ENCODE measurements around the gene STK40.

Gene STK40

DNA sequence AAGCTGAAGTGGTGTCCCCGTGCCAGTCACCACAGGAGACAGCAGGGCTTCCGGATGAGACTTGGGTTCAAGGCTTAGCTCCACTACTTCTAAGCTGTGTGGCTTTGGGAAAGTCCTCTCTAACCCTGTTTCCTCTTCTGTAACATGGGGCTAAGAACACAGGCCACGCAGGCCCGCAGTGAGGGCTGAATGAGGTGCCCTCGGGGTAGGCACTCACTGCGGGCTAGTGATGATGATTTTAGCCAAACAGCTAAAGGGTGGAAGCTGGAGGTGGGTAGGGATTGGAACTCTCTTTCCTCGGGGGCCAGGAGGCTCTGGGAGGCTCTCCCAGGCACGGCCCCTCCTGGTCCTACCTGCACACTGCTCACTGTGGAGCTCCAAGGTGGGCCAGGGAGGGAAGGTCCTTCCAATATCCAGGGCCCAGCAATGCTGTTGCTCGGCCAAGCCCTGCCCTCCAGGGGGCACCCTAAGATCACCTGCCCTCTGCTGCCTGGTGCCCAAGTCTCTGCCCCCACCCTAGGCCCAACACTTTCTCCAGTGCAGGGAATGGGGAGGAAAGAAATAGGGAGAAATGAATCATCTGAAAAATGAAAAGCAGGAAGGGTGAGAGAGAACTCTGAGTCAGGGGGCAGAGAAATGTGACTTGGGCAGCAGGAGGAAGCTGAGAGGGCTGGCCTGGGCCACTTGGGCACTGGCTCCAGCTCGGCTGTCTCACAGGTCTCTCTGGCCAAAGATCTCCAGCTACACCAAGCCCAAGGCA, 43.1 kb downstream of the STK40 start:
- DNase-seq: peak in 2 of 4 experiments; percentile 37 to 65

DNA sequence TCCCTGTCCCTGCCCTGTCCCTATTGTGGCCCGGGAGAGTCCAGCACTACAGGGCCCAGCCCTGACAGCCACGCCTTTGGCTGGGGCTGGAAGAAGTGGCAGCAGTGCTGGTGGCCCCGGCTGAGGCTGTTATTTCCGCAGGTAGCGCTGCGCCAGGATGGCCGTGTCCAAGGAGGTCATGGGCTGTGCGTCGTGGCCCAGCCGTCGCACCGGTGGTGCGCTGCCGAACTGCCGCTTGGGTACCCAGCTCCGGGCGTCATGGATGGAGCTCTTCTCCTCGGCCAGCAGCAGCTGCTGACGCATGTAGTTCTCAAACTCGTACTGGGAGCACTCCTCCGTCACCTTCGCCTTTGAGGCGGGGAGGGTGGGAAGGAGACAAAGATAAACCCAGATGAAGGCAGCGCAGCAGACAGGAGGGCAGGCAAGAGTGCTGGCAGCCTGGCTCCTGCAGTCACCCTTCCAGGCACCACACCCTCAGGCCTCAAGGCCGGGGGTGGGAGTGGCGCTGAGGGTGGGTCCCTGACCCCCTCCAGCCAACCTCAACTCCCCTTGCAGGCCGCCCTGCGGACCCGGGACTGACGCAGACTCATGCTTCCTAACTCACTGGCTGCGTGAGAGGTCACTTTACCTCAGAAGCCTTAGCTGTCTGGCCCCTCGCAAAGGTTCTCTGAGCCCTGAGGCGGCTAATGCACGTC, 44.0 kb downstream of the STK40 start:
- DNase-seq: no peak

DNA sequence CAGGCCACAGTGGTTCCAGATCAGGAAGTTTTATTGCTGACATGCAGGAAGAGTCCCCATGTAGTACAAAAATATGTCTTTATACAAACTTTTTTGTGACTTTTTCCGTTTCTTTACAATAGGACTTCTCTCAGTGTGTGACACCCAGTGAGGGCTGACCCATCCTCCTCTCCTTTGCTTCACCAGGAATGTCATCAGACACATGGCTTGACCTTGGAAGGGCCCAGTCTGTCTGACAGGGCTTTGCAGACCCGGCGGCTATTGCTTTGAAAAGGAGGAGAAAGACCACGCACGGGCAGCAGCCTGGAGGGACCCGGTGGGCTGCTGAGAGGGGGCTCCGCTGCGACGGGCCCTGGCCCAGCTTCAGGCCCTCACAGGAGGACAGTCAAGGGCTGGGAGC, 46.1 kb downstream of the STK40 start:
- no peak for DNase-seq

DNA sequence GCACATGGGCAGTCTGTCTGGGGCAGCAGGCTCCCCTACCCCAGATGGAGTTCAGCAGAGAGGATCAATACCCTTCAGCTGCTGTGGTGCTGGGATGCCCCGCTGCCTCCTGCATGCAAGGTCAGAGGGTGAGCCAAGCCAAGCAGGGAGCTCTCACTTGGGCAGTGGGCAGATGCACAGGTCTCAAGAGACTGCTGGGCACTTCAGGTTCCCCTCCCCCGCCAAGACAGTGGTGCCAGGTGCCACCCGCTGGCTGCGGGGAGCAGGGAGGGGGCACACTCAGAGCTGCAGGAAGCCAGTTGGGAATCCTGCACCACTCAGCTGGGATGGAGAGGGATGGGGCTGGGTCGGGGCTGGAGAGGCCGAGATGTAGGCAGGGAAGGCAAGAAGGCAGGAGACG, 46.5 kb downstream of the STK40 start:
- no peak for DNase-seq

DNA sequence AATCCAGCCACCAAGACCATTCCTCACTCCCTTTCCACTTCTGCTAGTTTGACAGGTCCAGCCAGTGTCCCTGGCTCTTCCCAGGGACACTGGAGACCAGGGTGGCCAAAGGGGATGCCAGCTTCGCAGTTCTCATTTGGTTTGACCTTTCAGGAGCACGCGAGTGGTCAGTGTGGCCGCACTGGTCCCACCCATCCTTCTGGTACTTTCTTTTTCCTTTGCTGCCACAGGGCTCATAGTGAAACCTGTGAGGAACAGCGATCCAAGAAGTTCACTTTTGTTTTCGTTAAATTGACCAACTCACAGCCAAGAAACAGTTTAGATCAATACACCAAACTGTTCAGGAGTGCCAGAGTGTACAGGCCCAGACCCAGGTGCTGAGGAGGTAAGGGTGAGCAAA, 47.9 kb downstream of the STK40 start:
- no peak for DNase-seq

DNA sequence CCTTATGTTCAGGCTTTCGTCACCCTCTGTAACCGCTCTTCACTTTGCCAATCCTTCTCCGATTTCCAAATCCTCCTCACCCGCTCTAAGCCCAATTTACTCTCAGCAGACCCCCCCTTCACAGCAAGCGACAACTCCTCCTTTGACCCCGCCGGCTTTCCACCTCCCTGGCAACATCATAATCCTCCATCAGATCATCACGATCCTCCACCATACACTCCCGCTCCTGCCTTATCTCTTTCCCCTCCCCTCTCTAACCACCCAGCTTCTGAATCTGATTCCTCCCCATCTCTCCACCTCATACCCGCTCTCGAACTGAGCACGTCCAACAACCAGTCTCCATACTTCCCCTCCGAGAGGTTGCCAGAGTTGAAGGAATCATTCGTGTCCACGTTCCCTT, 54.8 kb downstream of the STK40 start:
- no peak for DNase-seq

DNA sequence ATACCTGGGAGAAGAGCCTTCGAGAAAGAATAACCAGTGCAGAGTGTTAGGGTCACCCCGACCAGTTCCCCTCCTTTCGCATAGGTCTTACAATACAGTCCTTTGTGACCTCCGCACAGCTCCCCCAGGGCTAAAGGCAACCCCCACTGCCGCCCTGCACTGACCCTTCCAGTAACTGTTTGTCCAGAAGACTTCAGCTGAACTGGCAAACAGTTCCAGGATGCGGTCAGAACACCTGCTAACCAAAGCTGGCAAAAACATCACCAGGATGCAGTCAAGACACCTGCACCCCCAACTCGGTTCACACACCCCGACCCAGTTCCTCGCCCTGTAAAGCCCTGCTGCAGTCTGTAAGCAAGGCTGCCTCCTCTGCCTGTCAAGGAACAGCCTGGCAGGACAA, 55.9 kb downstream of the STK40 start:
- DNase-seq: no peak

DNA sequence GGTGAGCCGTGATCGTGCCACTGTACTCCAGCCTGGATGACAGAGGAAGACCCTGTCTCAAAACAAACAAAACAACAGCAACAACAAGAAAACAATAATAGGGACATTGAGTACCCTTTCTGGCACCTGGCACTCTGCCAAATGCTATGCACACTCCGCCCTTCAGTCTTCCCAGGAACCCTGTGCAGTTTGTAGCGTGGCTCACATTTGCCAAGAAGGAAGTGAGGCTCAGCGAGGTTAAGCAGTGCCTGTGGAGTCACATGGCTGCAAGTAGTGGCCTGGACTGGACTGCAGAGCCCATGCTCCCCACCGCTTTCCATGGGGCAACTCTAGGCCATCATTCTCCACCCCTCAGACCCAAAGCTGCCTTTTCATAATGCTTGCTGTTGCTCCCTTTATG, 57.0 kb downstream of the STK40 start:
- no peak for DNase-seq

DNA sequence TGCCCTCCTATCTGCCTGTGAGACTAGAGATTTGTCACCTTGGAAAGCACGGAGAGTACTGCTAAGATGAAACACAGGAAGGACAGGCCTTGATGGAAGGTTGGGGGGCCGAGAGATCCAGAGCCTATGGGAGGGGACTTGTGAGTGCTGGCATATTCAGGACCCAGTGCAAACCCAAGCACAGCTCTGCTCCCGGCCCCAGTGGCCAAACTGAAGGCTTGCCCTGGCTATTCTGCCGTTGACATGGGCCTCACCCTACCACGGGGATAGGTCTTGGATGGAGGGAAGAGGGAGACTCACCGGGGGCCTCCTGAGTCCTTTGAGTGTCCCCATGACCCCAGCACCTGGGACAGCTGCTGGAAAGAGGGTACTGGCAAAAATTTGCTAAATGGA, 57.6 kb downstream of the STK40 start:
- DNase-seq: no peak

DNA sequence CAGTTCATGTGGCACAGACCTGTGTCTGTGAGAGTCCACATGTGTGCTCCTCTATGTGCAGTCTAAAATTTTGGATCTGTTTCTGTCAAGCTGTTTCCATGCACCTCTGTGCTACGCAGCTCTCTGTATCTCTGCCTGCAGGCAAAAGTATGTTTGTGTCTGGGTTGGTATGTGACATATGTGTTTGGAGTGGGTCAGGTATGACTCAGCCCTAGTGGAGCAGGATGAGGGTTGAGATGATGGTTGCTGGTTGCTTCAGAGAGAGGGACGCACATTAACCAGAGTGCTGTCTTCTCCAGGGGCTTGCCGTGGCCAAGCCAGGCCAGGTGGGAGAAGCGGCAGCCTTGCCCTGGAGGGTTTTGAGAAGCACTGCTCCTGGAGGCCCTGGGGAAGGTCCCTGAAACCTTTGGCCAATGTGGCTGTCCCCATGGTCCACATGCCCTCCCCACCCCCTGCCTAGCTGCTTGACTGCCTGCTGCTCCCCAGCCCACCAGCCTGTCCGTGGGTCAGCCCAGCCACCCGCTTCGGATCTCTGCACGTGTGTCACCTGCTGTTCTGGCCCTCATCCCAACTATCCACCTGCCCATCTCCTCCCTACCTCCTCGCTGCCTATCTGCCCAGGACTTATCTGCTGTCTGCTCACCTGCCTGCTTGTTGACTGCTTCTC, 58.2 kb downstream of the STK40 start:
- DNase-seq: no peak

DNA sequence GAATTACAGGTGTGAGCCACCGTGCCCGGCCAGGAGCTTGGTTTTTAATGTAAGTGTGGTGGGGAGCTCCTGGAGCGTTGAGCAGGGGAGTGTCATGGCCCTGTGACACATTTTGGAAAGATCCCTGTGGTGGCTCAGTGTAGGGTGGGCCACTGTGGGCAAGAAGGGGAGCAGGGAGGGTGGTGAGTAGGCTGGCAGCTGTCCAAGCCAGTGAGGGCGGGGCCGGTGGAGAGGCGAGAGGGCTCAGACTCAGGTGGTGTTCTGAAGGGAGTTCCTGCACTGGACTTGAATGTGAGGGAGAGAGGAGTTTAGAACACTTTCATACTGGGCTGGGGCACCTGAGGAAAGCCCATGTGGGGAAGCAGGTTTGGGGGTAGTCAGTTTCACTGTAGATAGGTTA, 59.2 kb downstream of the STK40 start:
- DNase-seq: no peak

DNA sequence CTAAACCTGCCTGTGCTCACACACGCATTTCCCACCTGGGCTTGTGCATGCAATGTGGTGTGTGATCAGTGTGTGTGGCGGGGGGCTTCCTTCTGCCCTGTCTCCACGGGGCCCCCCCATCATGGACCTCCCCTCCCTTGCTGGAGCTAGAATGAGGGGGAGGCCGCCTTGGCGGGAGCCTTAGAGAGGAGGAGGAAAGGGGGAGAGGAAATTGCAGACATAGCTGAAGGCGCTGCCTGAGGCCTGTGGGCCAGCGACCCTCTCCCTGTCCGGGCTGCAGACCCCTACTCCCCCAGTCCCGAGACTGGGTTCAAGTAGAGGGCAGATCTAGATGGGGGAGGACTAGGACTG, 61.4 kb downstream of the STK40 start:
- DNase-seq: no peak

DNA sequence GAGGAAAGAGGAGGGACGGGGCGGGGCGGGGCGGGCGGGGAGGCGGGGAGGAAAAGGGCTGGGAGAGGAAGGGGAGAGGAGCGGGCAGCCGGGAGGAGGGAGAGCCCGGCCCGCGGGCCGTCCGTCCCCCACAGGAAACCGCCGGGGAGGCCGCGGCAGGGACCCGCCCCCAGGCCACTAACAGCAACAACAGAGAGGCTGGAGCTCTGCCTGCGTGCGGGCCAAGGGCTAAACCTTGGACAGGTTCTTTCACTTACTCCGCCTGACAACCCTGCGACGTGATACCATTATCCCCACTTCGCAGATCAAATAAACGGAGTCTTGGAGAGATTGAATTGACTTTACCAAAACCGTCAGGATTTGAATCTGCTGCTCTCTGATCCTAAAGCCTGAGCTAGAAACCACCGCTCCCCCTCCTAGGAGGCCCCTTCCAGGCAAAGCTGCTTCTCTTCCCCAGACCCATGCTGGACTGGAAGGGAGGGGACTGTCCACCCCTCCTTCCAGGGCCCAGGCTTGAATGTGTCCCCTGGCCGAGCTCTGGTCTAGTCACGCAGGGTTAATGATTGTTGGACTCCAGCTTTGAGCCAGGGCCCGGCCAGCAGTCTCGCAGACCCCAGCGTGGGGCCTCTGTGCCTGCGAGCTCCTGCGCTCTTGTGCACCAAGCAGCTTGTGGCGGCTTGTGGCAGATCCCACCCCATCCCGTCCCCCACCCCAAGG, 61.9 kb downstream of the STK40 start, which contains the start of gene EVA1B:
Gene EVA1B (minus strand): TSS at position 10 of the 717 bp plus-strand sequence. CDS start 608 bp downstream, outside the sequence.
- peak in 1 of 4 experiments; percentile 19 for DNase-seq

DNA sequence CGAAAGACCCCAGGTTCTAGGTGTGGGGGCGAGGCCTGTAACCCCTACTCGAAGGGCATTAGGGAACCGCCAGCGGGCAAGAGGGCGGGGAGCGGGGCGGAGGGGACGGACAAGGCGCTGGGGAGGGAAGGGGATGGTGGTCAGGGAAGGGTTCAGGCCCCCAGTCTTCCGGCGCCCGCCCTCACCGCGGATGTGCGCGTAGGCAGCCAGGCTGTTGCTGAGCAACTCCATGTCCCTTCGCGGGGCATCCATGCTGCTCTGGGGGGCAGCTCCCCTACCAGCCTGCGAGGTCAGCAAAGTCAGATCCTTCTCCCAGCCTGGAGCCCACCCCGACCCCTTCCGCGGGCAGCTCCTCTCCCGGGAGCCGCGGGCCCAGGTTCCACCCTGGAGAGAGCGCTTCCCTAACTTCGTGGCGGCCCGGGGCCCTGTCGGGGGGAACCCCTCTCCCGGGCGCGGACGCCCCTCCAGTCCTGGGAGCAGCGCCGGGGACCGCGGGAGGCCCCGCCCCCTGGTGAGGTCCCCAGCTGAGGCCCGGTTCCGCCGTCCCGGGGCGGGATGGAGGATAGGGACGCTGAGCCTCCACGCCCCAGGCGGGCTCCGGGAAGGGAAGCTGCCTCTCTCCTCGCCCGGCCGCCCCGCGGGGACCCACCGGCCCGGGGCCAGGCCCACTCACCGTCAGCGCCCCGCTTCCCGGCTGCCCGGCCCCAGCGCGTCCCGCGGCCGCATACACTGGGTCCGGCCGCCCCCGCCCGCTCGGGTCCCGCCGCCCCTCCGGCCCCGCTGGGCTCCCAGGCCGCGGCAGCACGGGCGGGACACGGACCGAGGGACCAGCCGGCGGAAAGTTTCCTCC, 62.7 kb downstream of the STK40 start:
- DNase-seq: no peak

DNA sequence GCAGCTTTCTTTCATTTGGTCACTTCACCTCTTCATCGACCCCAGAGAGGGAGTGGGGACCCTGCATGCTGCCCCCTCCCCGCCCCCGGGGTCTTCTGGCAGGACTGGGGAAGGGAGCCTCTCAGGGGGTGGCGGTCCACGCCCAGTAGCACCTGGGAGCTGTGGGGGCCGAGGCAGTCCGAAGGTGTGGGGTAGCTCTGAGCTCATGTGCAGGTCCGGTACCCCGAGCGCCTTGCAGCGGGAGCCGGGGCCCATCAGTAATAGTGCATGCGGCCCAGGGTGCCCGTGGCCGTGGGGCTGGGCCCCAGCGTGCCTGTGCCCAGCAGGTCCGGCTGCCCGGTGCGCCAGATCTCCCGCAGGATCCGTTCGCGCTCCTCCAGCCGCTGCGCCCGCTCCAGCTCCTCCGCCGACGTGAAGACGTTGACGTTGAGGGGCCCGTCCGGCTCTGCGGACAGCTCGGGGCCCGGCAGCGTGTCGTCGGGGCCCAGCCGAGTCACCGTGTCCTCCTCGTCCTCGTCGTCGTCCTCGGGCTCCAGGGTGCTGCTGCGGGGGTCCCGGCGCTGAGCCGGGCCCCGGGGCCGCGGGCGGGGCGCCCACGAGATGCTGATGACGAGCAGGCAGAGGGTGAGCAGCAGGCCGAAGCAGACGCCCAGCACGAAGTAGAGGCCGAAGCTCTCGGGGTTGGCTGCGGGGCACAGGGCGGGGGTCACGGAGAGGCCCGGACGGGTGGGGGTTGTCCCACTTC, 63.5 kb downstream of the STK40 start:
- no peak for DNase-seq

DNA sequence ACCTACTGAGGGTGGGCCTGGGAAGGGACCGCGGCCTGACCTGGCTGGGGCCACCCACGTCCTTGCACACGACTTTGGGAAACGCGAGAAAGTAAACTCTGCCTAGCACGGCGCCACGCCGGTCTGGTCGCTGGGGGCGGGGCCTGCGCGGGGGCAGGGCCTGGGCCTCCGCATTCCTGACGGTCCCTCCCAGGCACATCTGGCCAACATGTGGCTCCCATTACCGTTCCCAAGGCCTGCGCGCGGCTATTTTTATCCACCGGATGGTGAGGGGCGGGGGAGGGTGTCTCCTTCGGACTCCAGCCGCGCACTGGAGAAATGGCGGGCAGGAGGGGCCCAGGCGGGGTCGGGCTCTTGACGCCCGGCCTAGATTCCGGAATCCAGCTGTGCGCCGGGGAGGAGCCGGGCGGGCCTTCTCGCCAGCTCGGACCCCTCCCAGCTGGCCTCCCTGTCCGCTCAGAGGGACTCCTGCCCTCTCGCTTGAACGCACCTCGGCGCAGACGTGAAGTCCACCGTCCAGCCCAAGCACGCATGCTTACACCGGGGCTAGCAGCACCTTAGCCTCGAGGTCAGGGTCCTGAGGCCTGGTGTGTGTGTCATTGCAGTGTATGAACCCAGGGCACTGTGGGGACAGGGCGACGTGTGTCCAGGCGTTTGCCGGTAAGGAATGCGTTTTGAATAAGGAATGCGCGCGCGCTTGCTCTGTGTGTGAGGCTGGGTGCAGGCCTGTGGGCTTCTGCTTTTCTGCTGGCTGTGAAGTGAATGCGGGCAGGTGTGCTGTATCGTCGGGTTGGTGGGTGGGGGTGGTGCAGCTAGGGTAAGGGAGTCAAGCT, 64.4 kb downstream of the STK40 start:
- DNase-seq: peak in 1 of 4 experiments; percentile 14

DNA sequence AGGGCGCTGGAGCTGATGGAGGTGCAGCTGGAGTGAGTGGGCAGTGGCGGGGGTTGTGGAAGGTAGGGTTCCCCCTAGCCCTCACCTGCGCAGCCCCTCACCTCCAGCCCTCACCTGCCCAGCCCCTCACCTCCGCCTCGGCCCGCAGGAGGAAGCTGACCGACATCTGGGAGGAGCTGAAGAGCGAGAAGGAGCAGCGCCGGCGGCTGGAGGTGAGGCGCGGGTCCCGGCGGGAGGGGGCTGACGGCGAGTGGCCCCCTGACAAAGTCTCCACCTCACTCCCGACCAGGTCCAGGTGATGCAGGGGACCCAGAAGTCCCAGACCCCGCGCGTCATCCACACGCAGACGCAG, 65.0 kb downstream of the STK40 start:
- no peak for DNase-seq

DNA sequence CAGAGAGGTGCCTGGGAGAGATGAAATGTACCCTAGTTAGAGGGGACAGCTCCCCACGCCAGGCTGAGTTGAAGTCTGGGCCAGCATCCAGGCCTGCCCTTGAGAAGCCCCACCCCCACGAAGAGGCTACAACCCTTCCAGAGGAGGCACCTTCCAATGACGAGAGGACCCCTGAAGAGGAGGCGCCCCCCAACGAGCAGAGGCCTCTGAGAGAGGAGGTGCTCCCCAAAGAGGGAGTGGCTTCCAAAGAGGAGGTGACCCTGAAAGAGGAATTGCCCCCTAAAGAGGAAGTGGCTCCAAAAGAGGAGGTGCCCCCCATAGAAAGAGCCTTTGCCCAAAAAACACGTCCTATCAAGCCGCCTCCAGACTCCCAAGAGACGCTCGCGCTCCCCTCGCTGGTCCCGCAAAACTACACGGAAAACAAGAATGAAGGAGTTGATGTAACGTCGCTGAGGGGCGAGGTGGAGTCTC, 65.4 kb downstream of the STK40 start:
- no peak for DNase-seq

DNA sequence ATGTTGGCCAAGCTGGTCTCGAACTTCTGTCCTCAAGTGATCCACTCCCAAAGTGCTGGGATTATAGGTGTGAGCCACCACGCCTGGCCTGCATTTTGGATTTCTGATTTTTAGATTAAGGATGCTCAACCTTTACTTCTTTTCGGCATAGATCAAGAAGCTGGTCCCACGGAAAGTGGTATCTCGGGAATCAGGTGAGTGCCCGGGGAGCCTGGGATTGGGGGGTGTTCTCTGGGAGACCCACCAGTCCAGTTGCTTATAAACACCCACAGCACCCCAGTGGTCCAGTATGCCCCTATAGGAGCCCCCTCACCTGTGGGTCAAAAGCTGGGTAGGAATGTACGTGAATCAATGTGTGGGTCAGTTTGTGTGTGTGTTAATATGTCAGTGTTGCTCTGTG, 76.3 kb downstream of the STK40 start:
- DNase-seq: no peak

DNA sequence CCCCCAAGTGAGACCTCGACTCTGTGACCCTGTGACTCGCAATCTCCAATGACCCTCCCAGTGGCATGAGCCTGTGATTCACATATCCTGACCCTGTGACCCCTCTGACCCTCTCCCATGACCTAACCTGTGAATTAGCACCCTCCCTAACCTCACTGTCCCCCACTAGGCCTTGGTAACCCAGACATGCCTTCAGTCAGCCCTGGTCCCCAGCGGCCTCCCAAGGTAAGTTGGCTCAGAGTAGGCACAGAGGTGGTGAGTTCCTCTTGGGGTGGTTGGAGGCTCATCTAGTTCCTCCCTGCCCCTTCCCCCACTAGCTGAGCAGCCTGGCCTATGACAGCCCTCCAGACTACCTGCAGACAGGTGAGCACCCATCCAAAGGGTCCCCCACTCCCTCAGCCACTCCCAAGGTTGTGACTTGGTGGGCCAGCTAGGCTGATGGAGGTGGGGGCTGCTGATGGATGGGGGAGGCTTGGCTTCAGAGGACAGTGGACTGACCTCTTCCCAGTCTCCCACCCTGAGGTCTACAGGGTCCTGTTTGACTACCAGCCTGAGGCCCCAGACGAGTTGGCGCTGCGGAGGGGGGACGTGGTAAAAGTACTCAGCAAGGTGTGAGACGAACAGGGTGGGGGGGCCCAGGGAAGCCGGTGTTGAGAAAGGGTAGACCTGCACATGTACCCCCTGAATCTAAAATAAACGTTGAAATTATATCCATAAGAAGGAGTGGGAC, 78.0 kb downstream of the STK40 start:
- no peak for DNase-seq
